ENCODE data around the gene SNAI1.
"Not testable (repeated sequence)": the region's sequence is repeated elsewhere in the genome, so short reads cannot be mapped to it uniquely, and the experiment has no call there.

DNA sequence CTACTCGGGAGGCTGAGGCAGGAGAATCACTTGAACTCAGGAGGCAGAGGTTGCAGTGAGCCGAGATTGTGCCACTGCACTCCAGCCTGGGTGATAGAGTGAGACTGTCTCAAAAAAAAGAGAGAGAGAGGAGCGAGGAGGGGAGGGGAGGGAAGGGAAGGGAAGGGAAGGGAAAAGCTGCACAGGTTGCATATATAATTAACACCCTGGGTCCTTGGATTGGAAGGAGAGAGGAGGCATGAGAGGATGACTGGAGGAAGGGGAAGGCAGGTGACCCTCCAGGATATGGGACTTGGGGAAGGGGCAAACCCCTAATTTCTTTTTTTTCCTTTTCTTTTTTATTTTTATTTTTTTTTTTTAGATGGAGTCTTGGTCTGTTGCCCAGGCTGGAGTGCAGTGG, 28.8 kb downstream of the SNAI1 start:
- not testable (repeated sequence) for TF ChIP-seq POLR2A, POLR2AphosphoS5 (IDR thresholded peaks at IDR 0.05; ENCODE audit: low read depth, low read length)

All from GM12892 (cell line).